ENCODE data around the gene NSD2.

GRCh38 chr4:1952058-1952700 is 81.0 kb downstream of the NSD2 start:
- TF ChIP-seq POLR2AphosphoS5 (IDR thresholded peaks at IDR 0.05; ENCODE audit: borderline replicate concordance, low read depth, low read length) (no peak), EZH2 (IDR thresholded peaks at IDR 0.05) (no peak), FOXP2 (optimal IDR thresholded peaks at IDR 0.05; ENCODE audit: control extremely low read depth, extremely low read length, insufficient read depth) (no peak)
